ENCODE results near the gene TCP11L2. TPM values are rescaled to one million over a fixed set of nuclear protein-coding genes. Genes with fewer than 3 reads are reported as not detected.
"Not testable (repeated sequence)": the region's sequence is repeated elsewhere in the genome, so short reads cannot be mapped to it uniquely, and the experiment has no call there.

The TCP11L2 gene
- total RNA-seq, 1 donor from 2014 or later, result 93.7 TPM

DNA sequence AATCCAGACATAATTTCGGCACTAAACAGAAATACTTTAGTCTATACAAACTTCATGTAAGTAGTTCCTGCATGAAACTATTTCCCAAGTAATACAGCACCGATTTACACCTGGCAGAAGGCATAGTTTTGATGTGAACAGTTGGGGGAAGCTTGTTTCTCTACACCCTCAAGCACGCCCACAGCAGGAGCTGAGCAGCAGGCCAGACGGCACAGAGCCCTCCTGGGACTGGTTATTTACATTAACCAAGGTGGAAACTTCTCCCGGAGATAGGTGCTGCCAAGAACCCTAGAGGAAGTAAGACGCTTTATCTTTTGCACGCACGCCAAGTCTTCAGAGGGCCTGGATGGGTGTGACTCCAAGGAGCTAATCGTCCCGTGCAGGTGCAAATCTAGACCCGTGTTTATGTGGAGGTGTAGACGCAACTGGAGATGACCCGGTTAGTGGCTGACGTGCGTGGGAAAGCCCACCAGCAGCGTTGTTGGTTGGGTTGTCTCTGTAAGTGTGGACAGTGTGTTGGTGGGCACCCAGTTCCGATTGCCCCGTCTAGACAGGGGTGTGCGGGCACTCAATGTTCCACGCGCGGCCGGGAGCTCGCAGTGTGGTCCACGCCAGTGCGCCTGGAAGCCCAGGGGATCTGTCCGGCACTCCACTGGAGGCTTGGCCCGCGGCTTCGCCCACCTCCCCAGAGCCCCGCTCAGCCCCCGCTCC lies 767 bp upstream of the TCP11L2 start:
- intact Hi-C loops (cut with DNase I), result loop anchor here (1.0 to 10.0 kb wide), 3 partner anchors 53 to 157 kb away; partner anchors contain the start of genes CKAP4 and POLR3B
- peak; percentile 86 for DNase-seq (ENCODE audit: missing footprints)
- peak; percentile 21 for ATAC-seq

GRCh38 chr12:106303202-106303820 lies 778 bp downstream of the TCP11L2 start:
- ATAC-seq, result peak; percentile 90

GRCh38 chr12:106304001-106304421 lies 1.5 kb downstream of the TCP11L2 start:
- ATAC-seq (no peak), DNase-seq (ENCODE audit: missing footprints) (no peak)
- intact Hi-C loops (cut with DNase I), result loop anchor here (10.0 kb wide), 1 partner anchor 159 kb away; no protein-coding TSS in a partner anchor

More at GRCh38 chr12:106303202-106303820, 778 bp downstream of the TCP11L2 start:
- peak; percentile 97 for DNase-seq (ENCODE audit: missing footprints)
- intact Hi-C loops (cut with DNase I), result loop anchor here (2.0 to 10.0 kb wide), 2 partner anchors 55 to 159 kb away; partner anchors contain the start of gene CKAP4

GRCh38 chr12:106304797-106305196 lies 2.3 kb downstream of the TCP11L2 start:
- intact Hi-C loops (cut with DNase I), result loop anchor here (5.0 to 10.0 kb wide), 2 partner anchors 38 to 160 kb away; no protein-coding TSS in a partner anchor
- ATAC-seq, result no peak
- no peak for DNase-seq (ENCODE audit: missing footprints)

- ATAC-seq, result no peak
These were observed 2.8 kb downstream of the TCP11L2 start for GRCh38 chr12:106305376-106305775.

DNA sequence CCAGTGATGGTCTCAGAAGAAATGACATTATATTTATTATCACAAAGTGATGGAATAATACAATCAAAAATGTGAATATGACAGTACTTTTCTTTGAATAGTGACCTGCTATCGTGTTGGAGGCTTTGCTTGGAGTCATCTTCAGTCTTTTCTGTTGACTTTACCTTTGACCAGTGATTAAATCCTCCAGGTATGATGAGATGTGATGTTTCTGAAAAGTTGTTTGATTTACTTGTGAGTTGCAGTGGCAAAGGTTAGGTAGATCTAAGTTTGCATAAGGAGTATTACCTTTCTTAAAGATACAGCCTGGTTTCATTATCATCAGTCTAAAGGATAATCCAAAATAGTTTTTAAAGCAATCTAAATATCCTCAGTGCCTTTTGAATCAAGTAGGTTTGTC lies 4.6 kb downstream of the TCP11L2 start:
- DNase-seq (ENCODE audit: missing footprints) (no peak), ATAC-seq (no peak)
- intact Hi-C loops (cut with DNase I), result loop anchor here (5.0 to 10.0 kb wide), 2 partner anchors 35 to 162 kb away; no protein-coding TSS in a partner anchor

More at GRCh38 chr12:106305376-106305775, 2.8 kb downstream of the TCP11L2 start:
- intact Hi-C loops (cut with DNase I), result loop anchor here (5.0 to 10.0 kb wide), 2 partner anchors 37 to 161 kb away; no protein-coding TSS in a partner anchor
- no peak for DNase-seq (ENCODE audit: missing footprints)

DNA sequence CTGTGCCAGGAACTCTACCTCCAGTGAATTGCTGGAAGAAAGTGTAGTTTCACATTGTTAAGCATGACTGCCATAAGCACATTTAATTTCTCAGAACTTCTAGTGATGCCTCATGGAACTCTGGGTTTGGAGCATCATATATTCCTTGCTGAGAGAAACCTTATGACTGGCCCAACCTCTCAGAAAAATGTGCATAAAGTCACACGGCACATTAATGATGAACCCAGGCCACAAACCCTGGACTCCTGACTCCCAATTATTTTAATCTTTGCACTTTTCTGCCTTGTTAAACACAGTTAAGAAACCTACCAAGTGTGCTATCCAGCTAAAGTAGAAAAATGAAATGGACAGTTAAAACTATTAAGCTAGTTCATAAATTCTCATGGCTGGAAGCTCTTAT lies 5.6 kb downstream of the TCP11L2 start:
- no peak for DNase-seq (ENCODE audit: missing footprints)
- no peak for ATAC-seq
- intact Hi-C loops (cut with DNase I), result loop anchor here (5.0 to 10.0 kb wide), 2 partner anchors 34 to 163 kb away; no protein-coding TSS in a partner anchor

DNA sequence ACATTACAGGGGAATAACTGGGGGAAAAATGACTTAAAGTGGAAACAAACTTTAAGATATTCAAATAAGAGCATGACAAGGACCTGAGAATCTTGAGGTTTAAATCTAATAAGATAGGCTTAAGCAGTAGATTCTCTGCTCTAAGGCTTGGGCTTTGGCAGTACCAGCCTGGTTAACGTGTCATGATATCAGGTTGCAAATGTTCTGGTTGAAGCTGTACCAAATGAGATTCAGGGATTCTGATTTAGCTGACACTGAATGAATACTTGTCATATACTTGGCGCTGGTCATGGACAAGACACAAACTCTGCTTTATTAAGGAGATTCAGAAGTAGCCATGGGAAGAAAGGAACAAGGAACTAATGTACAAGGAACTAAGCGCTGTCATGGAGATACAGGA lies 6.1 kb downstream of the TCP11L2 start:
- ATAC-seq (peak; percentile 32), DNase-seq (ENCODE audit: missing footprints) (no peak)
- intact Hi-C loops (cut with DNase I), result loop anchor here (5.0 to 10.0 kb wide), 2 partner anchors 34 to 164 kb away; no protein-coding TSS in a partner anchor

GRCh38 chr12:106309671-106310505 lies 7.4 kb downstream of the TCP11L2 start:
- DNase-seq (ENCODE audit: missing footprints) (no peak), ATAC-seq (peak; percentile 33)
- intact Hi-C loops (cut with DNase I), result loop anchor here (5.0 to 10.0 kb wide), 2 partner anchors 32 to 165 kb away; no protein-coding TSS in a partner anchor

- ATAC-seq (no peak), DNase-seq (ENCODE audit: missing footprints) (no peak)
- intact Hi-C loops (cut with DNase I), result no loop called here
These were observed 8.2 kb downstream of the TCP11L2 start for GRCh38 chr12:106310687-106311086.

GRCh38 chr12:106311139-106311538 lies 8.6 kb downstream of the TCP11L2 start:
- intact Hi-C loops (cut with DNase I), result no loop called here
- ATAC-seq (no peak), DNase-seq (ENCODE audit: missing footprints) (no peak)

DNA sequence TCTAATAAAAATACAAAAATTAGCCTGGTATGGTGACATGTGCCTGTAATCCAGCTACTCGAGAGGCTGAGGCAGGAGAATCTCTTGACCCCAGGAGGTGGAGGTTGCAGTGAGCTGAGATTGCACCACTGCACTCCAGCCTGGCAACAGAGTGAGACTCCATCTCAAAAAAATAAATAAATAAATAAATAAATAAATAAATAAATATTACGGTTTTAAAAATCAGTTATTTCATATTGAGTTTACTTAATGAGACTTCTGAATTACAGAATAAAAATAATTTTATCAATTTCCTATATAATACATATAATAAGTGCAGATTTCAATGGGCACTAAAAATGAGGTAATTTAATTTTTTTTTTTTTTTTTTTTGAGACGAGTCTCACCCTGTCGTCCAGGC lies 10.9 kb downstream of the TCP11L2 start:
- intact Hi-C loops (cut with DNase I); ATAC-seq; DNase-seq (ENCODE audit: missing footprints): not testable (repeated sequence)

DNA sequence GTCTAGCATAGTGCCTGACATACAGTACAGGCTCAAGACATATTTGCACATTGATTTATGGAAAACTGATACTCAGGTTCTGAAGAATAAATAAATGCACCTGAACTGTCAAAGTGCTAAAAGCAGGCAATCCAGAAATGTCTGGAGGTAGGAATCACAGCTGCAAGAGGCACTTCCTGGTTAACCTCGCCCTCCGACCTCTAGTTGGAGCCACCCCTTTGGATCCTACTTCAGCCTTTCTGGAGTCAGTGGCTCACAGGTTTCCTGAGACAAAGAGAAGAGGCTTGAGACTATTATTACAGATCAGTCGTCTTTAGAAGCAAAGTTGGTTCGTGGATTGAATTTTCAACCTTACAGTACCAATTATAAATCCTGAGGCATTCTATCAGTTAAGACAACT lies 13.0 kb downstream of the TCP11L2 start:
- intact Hi-C loops (cut with DNase I), result no loop called here

DNA sequence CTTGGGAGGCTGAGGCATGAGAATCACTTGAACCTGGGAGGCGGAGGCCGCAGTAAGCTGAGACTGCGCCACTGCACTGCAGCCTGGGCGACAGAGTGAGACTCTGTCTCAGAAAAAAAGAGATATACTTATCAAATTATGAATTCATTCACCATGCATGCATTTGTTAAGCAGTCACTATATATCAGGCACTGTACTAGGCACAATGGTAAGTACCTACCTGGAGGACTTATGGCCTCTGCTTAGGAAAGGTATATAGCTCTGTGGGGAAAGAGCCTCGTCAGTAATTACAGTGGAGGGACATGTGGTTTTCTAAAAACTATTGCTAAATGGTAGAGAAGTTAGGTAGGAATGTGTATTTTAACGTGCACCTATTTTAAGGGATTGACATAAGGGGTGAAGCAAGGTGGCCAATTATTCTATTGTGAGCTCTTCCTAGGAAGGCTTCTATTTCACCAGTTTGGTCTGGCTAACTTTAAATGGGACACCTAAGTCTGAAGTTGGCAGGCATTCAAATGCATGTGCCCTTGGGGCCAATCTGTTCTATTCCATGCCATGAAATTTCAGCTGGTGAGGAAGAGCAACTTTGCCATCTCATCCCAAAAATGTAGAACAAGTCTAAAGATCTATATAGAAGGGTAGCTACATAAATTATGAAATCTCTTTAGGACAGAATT lies 15.0 kb downstream of the TCP11L2 start:
- DNase-seq (ENCODE audit: missing footprints) (no peak), ATAC-seq (peak; percentile 16)
- intact Hi-C loops (cut with DNase I), result no loop called here

More for the DNA sequence above, 13.0 kb downstream of the TCP11L2 start:
- DNase-seq (ENCODE audit: missing footprints) (no peak), ATAC-seq (no peak)

DNA sequence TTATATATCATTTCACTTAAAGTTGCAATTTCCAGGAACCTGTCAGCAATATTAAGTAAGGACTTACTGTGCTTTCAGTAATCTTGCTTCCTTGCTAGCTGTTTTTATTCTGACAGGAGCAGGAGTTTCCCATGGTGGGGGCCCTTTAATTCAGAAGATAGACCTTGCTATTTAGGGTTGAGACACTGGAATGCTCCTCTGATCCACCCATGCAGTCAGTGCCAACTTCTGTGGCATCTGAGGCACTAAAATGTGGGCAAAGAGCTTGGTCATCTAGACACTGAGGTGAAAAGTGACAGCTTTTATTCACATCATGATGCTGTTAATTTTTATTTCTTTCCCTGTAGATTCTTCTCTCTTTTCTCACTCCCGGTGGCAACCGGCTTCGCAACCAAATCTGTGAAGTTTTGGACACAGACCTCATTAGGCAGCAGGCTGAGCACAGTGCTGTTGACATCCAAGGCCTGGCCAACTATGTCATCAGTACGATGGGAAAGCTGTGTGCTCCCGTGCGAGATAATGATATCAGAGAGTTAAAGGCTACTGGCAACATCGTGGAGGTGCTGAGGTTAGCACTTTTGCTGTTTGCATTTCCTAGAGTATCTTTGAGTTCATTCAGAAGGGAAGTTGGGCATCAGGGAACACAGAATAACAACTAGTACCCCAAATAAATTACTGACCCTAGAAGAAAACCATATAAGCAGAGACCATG lies 18.8 kb downstream of the TCP11L2 start:
- intact Hi-C loops (cut with DNase I), result no loop called here
- DNase-seq (ENCODE audit: missing footprints), result no peak
- peak; percentile 88 for ATAC-seq

- intact Hi-C loops (cut with DNase I), result no loop called here
- no peak for DNase-seq (ENCODE audit: missing footprints)
- ATAC-seq, result no peak
These were observed 21.0 kb downstream of the TCP11L2 start for GRCh38 chr12:106323537-106323936.

DNA sequence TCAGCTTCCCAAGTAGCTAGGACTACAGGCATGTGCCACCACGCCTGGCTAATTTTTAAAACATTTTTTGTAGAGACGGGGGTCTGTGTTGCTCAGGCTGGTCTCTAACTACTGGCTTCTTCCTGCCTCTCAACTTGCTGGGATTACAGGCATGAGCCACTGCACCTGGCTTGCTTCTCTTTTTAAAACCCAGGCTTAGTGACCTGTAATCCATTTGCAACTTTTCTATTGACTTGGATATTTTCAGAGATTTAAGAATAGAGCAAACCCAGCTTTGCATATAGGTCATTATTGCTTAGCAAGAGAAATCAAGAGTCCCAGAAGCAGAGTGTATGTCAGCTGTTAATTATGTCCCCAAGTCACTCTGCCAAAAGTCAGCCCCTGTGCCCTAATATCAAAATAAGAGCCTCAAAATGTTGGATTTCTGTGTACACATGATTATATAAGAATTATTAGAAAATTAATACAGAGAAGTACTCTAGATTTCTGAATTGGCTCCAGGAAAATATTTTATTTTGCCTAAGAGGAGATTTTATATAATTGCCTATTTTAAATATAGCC lies 24.9 kb downstream of the TCP11L2 start:
- intact Hi-C loops (cut with DNase I), result no loop called here
- DNase-seq (ENCODE audit: missing footprints) (no peak), ATAC-seq (no peak)

Data from Right ventricle myocardium inferior (tissue), 1 donor.